Measurements from ENCODE around the gene ABCA1. TPM values are rescaled to one million over a fixed set of nuclear protein-coding genes. Genes with fewer than 3 reads are reported as not detected.

The ABCA1 gene
- total and polyA plus RNA-seq, 2 of the 13 experiments (the other 11 are each of a cell fraction or from before 2014, with no cell fraction given) = 26.8 to 63.8 TPM

GRCh38 chr9:104927216-104927911 lies 591 bp downstream of the ABCA1 start (continued):
- TF ChIP-seq RXRA (CRISPR knock-in tag; IDR thresholded peaks at IDR 0.05) (no peak), STAT6 (CRISPR knock-in tag; IDR thresholded peaks at IDR 0.05; ENCODE audit: borderline replicate concordance) (no peak), KLF15 (CRISPR knock-in tag; IDR thresholded peaks at IDR 0.05; ENCODE audit: borderline replicate concordance) (no peak), RXRB (CRISPR knock-in tag; IDR thresholded peaks at IDR 0.05; ENCODE audit: borderline replicate concordance) (no peak), ZNF780A (CRISPR knock-in tag; IDR thresholded peaks at IDR 0.05) (0 out of 2 replicates have a peak, but pooled peaks have one; percentile 50), WIZ (CRISPR knock-in tag; IDR thresholded peaks at IDR 0.05) (no peak), ZMYM4 (CRISPR knock-in tag; IDR thresholded peaks at IDR 0.05) (no peak), ZNF441 (CRISPR knock-in tag; IDR thresholded peaks at IDR 0.05; ENCODE audit: borderline replicate concordance) (0 out of 2 replicates have a peak, but pooled peaks have one; percentile 6), ZNF446 (CRISPR knock-in tag; IDR thresholded peaks at IDR 0.05) (peak; percentile 35; the same call in 1 of the 2 replicates), NR2F2 (IDR thresholded peaks at IDR 0.05; ENCODE audit: borderline replicate concordance, low read depth) (no peak), ZNF614 (CRISPR knock-in tag; IDR thresholded peaks at IDR 0.05; ENCODE audit: borderline replicate concordance) (no peak), ATF7 (IDR thresholded peaks at IDR 0.05) (no peak), ATF7 (CRISPR knock-in tag; IDR thresholded peaks at IDR 0.05) (no peak), HES4 (CRISPR knock-in tag; IDR thresholded peaks at IDR 0.05; ENCODE audit: borderline replicate concordance) (no peak), RARA (CRISPR knock-in tag; IDR thresholded peaks at IDR 0.05) (0 out of 2 replicates have a peak, but pooled peaks have one; percentile 6), EED (CRISPR knock-in tag; IDR thresholded peaks at IDR 0.05) (0 out of 2 replicates have a peak, but pooled peaks have one; percentile 26)
- TF ChIP-seq, protein P1, sequence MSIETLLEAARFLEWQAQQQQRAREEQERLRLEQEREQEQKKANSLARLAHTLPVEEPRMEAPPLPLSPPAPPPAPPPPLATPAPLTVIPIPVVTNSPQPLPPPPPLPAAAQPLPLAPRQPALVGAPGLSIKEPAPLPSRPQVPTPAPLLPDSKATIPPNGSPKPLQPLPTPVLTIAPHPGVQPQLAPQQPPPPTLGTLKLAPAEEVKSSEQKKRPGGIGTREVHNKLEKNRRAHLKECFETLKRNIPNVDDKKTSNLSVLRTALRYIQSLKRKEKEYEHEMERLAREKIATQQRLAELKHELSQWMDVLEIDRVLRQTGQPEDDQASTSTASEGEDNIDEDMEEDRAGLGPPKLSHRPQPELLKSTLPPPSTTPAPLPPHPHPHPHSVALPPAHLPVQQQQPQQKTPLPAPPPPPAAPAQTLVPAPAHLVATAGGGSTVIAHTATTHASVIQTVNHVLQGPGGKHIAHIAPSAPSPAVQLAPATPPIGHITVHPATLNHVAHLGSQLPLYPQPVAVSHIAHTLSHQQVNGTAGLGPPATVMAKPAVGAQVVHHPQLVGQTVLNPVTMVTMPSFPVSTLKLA (IDR thresholded peaks at IDR 0.05) = no peak
- TF ChIP-seq, protein P2, sequence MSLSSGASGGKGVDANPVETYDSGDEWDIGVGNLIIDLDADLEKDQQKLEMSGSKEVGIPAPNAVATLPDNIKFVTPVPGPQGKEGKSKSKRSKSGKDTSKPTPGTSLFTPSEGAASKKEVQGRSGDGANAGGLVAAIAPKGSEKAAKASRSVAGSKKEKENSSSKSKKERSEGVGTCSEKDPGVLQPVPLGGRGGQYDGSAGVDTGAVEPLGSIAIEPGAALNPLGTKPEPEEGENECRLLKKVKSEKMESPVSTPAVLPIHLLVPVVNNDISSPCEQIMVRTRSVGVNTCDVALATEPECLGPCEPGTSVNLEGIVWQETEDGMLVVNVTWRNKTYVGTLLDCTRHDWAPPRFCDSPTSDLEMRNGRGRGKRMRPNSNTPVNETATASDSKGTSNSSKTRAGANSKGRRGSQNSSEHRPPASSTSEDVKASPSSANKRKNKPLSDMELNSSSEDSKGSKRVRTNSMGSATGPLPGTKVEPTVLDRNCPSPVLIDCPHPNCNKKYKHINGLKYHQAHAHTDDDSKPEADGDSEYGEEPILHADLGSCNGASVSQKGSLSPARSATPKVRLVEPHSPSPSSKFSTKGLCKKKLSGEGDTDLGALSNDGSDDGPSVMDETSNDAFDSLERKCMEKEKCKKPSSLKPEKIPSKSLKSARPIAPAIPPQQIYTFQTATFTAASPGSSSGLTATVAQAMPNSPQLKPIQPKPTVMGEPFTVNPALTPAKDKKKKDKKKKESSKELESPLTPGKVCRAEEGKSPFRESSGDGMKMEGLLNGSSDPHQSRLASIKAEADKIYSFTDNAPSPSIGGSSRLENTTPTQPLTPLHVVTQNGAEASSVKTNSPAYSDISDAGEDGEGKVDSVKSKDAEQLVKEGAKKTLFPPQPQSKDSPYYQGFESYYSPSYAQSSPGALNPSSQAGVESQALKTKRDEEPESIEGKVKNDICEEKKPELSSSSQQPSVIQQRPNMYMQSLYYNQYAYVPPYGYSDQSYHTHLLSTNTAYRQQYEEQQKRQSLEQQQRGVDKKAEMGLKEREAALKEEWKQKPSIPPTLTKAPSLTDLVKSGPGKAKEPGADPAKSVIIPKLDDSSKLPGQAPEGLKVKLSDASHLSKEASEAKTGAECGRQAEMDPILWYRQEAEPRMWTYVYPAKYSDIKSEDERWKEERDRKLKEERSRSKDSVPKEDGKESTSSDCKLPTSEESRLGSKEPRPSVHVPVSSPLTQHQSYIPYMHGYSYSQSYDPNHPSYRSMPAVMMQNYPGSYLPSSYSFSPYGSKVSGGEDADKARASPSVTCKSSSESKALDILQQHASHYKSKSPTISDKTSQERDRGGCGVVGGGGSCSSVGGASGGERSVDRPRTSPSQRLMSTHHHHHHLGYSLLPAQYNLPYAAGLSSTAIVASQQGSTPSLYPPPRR (CRISPR knock-in tag; IDR thresholded peaks at IDR 0.05; ENCODE audit: borderline replicate concordance) = no peak
- TF ChIP-seq, protein P3, sequence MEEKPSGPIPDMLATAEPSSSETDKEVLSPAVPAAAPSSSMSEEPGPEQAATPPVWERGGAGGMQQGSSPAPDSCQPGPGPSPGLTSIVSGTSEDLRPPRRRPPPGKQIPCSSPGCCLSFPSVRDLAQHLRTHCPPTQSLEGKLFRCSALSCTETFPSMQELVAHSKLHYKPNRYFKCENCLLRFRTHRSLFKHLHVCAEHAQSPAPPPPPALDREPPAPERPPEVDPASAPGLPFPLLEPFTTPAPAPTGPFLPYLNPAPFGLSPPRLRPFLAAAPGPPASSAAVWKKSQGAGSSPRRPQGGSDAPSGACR (CRISPR knock-in tag; IDR thresholded peaks at IDR 0.05) = peak; percentile 24
- TF ChIP-seq, protein P4, sequence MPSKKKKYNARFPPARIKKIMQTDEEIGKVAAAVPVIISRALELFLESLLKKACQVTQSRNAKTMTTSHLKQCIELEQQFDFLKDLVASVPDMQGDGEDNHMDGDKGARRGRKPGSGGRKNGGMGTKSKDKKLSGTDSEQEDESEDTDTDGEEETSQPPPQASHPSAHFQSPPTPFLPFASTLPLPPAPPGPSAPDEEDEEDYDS (CRISPR knock-in tag; IDR thresholded peaks at IDR 0.05) = no peak
